Kidney epithelial cell (primary cell): ENCODE data around the gene HOXA4. TPM values are rescaled to one million over a fixed set of nuclear protein-coding genes. Genes with fewer than 3 reads are reported as not detected.

ENCODE experiments used
- DNase-seq: peaks from one replicate; pipeline ENCODE4 v3.0.0-alpha.2; 2010; ENCODE audit warnings: low read depth
- H3K27me3 ChIP-seq: 2 replicates; pipeline ENCODE4 v1.6.0; 2011; ENCODE audit warnings: low read length; ENCODE audit not compliant: control insufficient read depth, insufficient read depth
- H3K36me3 ChIP-seq: 2 replicates; pipeline ENCODE4 v1.5.1; 2011; ENCODE audit warnings: low read length; ENCODE audit not compliant: control insufficient read depth, insufficient read depth
- H3K4me3 ChIP-seq: 2 replicates; pipeline ENCODE4 v1.5.1; 2011; ENCODE audit warnings: low read depth, mild to moderate bottlenecking, control low read depth, low read length
- total RNA-seq: library from RNA; depleted of rRNA; stranded (reverse); fragments of >200 nt; gene quantifications from 2 replicates; pipeline ENCODE4 v1.2.3, GENCODE V29; 2015
- TF ChIP-seq, protein P1 (sequence below): IDR thresholded peaks from 2 replicates; pipeline ENCODE4 v1.5.1; 2011; ENCODE audit warnings: mild to moderate bottlenecking, moderate library complexity, low read length, control low read depth, inconsistent platforms; ENCODE audit not compliant: insufficient read depth, poor library complexity, severe bottlenecking

The HOXA4 gene
- total RNA-seq: 4.5 and 7.4 TPM in 2 replicates

DNA sequence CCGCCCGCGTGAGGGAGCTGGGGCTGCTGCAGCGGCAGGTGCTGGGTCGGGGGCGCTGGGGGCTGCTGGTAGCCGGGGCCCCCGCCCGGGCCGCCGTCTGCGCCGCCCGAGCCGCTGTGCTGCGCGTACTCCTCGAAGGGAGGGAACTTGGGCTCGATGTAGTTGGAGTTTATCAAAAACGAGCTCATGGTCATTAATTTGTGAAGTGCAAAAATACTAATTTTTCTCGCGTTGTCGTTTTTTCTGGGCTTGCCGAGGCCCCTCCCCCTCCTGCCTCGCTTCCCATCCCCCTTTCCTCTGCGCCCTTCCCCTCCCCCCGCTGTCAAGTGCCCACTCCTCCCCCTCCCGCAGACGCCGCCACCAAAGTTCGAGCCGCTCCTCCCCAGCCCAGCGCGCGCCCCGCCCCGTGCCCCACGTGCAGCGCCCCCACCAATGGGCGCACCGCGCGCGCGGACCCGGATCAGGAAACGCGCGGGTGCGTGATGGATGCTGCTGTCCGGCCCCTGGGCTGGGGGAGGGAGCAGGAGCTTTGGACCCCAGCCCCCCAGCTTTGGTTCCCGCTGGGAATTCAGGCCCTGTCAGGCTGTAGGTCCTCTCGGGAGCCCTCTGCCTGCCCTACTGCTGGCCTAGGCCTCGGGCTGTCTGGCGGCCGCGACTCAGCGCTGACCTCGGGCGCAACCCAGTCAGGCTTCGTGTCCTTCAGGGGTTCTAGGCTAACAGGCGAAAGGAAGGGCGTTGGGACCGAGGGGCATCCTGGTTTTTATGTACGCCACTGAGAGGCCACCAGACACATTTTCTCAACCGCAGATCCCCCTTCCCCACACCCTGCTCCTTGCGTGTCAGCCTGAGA is at the start of gene HOXA4:
Gene HOXA4, minus strand, starts transcription at position 218 of the 850 bp plus-strand sequence. Its CDS starts 24 bp downstream, at position 194.
- no peaks in the 10 kb centered on the region for H3K27me3 ChIP-seq
- peaks cover 1% of the 10 kb centered on the region for H3K36me3 ChIP-seq
- TF ChIP-seq, protein P1, sequence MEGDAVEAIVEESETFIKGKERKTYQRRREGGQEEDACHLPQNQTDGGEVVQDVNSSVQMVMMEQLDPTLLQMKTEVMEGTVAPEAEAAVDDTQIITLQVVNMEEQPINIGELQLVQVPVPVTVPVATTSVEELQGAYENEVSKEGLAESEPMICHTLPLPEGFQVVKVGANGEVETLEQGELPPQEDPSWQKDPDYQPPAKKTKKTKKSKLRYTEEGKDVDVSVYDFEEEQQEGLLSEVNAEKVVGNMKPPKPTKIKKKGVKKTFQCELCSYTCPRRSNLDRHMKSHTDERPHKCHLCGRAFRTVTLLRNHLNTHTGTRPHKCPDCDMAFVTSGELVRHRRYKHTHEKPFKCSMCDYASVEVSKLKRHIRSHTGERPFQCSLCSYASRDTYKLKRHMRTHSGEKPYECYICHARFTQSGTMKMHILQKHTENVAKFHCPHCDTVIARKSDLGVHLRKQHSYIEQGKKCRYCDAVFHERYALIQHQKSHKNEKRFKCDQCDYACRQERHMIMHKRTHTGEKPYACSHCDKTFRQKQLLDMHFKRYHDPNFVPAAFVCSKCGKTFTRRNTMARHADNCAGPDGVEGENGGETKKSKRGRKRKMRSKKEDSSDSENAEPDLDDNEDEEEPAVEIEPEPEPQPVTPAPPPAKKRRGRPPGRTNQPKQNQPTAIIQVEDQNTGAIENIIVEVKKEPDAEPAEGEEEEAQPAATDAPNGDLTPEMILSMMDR: no peak
- peak within 1 kb of the TSS; percentile 52 for H3K4me3 ChIP-seq
- no peak for DNase-seq

DNA sequence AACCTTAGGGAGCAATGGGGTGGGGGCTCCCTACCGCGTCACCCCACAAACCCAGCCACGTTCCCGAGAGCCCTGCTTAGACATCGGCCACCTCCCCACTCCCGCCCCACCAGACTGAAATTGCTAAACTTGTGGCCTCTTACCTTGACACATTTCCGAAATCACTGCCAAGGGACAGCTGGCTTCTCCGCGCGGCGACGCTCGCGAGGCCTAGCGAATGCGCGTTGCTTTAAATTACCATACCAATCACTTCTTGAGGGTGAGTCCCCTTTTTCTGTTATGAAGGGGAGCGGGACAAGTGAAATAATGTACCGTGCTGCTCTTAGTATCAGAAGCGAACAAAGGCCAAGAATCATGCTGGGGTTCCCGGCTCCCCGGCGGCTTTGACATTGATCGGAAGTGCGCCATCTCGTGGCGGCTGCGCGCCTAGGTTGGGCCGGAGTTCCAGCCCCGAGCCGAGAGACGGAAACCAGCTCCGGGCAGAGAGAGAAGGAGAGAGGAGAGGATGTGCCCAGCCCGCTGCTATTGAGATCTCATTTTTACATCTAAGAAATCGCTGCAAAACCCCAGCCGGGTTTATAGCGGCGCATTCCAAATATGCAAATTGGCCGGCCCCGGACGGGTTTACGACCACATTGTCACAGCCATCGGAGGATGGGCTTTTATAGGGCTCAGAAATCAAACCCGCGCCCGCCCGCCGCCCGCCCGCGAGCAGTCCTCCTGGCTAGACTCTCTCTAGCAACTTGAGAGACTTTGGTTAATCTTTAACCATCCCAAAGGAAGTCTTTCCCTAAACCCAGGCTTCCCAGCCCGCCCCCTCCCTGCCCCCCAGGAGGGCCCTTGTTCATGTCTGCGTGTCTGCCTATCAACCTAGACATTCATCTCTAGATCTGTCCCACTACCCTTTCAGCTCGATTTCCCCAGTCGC is 49.2 kb upstream of the HOXA4 start:
- peak; percentile 54 for DNase-seq

DNA sequence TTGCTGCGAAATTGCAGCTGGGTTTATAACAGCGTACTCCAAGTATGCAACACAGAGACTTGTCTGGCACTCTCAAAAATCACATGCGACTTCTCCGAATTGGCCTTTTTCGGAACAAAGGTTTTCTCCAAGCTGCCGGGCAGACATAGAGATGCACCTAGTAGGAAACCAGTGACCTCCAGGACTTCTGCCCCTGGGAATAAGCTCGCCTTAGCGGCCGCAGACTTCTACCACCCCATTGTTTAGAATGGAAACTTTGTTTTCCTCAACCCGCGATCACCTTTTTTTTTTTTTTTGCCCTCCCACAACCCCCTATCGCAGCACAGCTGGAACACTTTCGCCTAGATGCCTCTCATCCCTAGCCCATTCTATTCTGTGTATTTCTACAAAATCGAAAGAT is 48.5 kb upstream of the HOXA4 start:
- Histone ChIP-seq H3K4me3 (peak overlapping the region; percentile 72), H3K27me3 (no peaks in the 10 kb centered on the region), H3K36me3 (no peaks in the 10 kb centered on the region)
- TF ChIP-seq, protein P1: no peak
- DNase-seq: no peak

More for the DNA sequence above, 49.2 kb upstream of the HOXA4 start:
- TF ChIP-seq, protein P1: peak; percentile 93
- H3K4me3 ChIP-seq: peak overlapping the region; percentile 72
- H3K27me3 ChIP-seq: no peaks in the 10 kb centered on the region
- H3K36me3 ChIP-seq: no peaks in the 10 kb centered on the region

GRCh38 chr7:27178366-27178765 is 47.8 kb upstream of the HOXA4 start:
- H3K36me3 ChIP-seq: no peaks in the 10 kb centered on the region
- no peak for DNase-seq
- H3K4me3 ChIP-seq: peak overlapping the region; percentile 72
- TF ChIP-seq, protein P1: no peak
- H3K27me3 ChIP-seq: no peaks in the 10 kb centered on the region

DNA sequence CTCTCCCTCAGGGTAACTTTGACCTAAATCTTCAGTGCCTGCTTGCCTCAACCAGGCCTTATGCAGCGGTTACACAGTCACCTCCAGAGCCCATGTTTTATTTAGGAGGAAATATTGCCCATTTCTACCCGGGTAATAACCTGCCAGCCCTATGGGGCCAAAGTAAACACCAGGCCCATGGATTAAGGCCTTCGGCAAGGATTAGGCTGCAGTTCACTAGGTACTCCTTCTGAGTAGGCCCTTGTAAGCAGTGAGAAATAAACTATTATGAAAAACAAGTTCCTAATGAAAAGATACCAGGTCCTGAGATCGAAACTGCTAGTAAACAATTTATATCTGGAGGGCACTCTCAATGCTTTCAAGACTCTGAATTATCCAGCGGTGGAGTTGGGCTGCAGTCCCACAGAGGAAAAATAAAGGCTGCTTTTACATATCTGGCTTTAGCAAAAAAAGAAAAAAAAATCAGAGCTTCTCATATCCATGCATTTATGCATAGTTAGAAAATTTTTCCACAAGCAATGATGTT is 47.3 kb upstream of the HOXA4 start:
- no peaks in the 10 kb centered on the region for H3K27me3 ChIP-seq
- H3K36me3 ChIP-seq: peaks cover 1% of the 10 kb centered on the region
- DNase-seq: no peak
- H3K4me3 ChIP-seq: peak overlapping the region; percentile 72
- TF ChIP-seq, protein P1: no peak
